A549 (cell line): ENCODE data around the gene ARHGEF16.

Source experiments
- BHLHE40 ChIP-seq: IDR thresholded peaks from 2 replicates; pipeline ENCODE4 v1.6.1; 2012; ENCODE audit warnings: low read depth, low read length, inconsistent platforms
- CTCF ChIP-seq: fragments of >200 bp; sonication (Bioruptor Twin); formaldehyde crosslinking; IDR thresholded peaks from 3 replicates; pipeline ENCODE4 v1.5.1; 2016
- EP300 ChIP-seq, 2 experiments: fragments of >200 bp; sonication (Bioruptor Twin); formaldehyde crosslinking; IDR thresholded peaks; 2 replicates in 1 of 2; 3 replicates in 1 of 2; pipeline ENCODE4 v1.6.1; 2016 to 2017
- POLR2A ChIP-seq: IDR thresholded peaks from 2 replicates; pipeline ENCODE4 v1.6.1; 2012; ENCODE audit warnings: mild to moderate bottlenecking, low read length
- REST ChIP-seq: fragments of 200-600 bp; sonication (generic); IDR thresholded peaks from 2 replicates; pipeline ENCODE4 v1.6.1; 2016; ENCODE audit warnings: antibody characterized with exemption, mild to moderate bottlenecking, moderate library complexity
- TF ChIP-seq, protein P1 (sequence below): IDR thresholded peaks from 2 replicates; pipeline ENCODE4 v1.6.1; 2012

DNA sequence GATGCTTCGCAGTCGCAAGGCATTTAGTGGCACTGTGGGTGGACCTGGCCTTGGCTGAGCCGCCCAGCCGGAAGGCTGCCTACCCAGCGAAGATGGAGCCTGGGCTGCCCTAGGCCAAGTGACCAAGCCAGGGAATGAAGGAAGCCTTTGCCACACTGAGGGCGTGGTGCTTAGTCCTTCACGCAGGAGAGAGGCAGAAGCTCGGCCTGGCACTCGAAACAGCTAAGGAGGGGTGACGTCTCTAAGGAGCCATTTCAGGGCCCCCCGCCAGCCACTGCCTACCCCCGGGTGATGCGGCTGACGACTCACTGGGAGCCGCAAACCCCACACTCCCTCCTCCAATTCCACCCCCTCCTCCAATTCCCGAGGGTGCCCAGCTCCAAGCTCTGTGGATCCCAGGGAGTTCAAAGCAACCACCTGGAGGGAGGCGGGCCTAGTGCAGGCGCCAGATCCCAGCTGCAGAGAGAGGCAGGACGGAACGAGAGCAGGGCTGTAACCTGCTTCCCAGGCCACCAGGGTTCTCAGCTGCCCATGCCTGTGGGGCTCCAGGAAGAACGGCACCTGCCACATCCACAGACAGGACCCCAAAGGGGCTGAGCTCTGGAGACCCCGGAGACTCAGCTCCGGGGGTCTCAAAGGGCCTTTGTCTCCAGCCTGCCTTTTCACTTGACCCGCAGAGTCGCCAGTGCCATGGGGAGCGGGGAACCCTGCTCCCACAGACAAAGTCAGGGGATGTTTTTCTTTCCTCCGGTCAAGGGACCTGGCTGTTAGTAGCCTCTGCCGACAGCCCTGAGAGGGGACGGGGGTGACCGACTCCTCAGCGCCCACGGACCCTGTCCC, 75.8 kb downstream of the ARHGEF16 start:
- TF ChIP-seq CTCF (no peak), REST (no peak), POLR2A (no peak), BHLHE40 (no peak), EP300 (IDR thresholded peaks at IDR 0.05) (no peak)
- TF ChIP-seq, protein P1, sequence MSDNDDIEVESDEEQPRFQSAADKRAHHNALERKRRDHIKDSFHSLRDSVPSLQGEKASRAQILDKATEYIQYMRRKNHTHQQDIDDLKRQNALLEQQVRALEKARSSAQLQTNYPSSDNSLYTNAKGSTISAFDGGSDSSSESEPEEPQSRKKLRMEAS, result no peak
